Stimulated activated CD4-positive, alpha-beta T cell treated with anti-CD3 and anti-CD28 coated beads, Interleukin-15, amount 100 ng/mL, for 24 hours (primary cell): Measurements from ENCODE around the gene GOLGA6D.
"Not testable (repeated sequence)": the region's sequence is repeated elsewhere in the genome, so short reads cannot be mapped to it uniquely, and the experiment has no call there.

Source experiments
- DNase-seq: peaks from one replicate; pipeline ENCODE4 v3.0.0-alpha.2; 2020

Gene GOLGA6D

GRCh38 chr15:75333654-75334419 is 51.2 kb downstream of the GOLGA6D start:
- DNase-seq, result not testable (repeated sequence)

DNA sequence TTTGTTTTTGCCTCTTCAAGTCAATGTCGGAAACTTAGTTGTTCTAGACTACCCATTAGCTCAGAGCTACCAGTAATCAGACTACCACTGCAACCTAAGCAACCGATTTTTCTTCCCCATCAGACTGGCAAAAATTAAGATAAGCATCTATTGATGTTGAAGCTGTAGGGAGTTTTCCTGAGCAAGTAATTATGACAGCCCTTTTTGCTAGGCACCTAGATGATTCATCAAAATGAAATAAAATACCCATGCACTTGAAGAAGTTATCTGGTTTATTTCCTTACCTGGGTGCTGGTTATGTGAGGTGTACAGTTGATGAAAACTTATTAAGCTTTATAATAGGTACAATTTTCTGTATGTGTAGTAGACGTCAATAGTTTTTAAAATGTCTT is 52.7 kb downstream of the GOLGA6D start:
- no peak for DNase-seq

DNA sequence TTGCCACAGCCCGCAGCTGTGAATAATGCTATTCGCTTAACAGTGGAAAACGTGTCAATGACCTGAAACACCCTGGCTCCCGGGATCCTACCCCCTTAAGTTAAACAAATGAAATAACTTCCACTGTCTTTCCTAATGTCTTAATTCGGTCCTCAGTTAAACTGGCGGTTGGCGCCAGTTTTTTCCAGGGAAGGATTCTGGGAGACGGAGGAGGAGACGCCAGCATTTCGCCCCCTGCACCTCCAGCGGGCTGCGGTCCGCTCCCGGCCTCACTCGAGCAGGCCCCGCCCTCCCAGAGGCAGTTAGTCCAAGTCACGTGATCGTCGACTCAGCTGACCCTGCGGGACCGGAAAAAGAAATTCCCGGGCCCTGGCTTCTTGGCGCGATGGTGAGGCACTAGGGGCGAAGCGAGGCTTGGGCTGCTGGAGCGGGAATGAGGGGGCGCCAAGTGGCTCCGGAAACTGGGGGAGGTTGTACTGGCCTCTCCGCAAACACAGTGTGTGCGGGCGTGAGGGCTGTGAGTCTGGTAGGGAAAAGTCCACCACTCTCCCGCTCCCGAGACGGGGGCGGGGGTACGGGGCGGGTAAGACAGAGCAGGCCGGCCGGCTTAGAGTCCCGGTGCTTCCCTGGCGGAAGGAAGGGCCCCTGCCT is 53.2 kb downstream of the GOLGA6D start, which contains the start of gene COMMD4:
Gene COMMD4 (plus strand): TSS at position 359 of the 651 bp plus-strand sequence. CDS start 27 bp downstream, at position 386.
- peak; percentile 93 for DNase-seq

GRCh38 chr15:75338661-75339240 is 56.1 kb downstream of the GOLGA6D start:
- DNase-seq, result no peak

GRCh38 chr15:75339531-75340240 is 57.1 kb downstream of the GOLGA6D start:
- no peak for DNase-seq

- no peak for DNase-seq
Measured at GRCh38 chr15:75342221-75342620, 59.6 kb downstream of the GOLGA6D start.

- not testable (repeated sequence) for DNase-seq
Measured at GRCh38 chr15:75343953-75344352, 61.3 kb downstream of the GOLGA6D start.
